HG03342 (cell line): ENCODE measurements around the gene FRMD6.
"Not testable (repeated sequence)": the region's sequence is repeated elsewhere in the genome, so short reads cannot be mapped to it uniquely, and the experiment has no call there.

ENCODE experiments used
- ATAC-seq: cut with Tn5 transposase; IDR thresholded peaks from one replicate; pipeline ENCODE4 v1.9.1; 2021; ENCODE audit warnings: mild to moderate bottlenecking, moderate library complexity; ENCODE audit not compliant: unreplicated experiment

FRMD6 gene

DNA sequence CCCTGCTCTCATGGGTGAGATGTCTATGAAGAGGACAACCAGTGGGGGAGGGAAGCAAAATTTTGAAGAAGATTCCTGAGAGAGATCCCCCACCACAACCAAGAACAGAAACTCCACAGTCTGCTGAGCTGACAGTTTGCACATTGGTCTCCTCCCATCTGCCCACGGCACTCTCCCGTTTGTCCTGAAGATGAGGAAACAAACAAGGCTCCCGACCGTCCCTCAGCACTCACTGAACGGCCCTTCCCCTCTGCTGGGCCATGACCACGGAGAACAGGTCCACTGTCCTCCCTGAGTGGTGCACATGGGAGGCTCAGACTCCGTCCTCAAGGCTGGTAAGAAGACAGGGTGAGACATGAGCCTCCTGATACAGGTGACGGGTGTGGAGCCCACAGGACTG is 114.9 kb downstream of the FRMD6 start:
- ATAC-seq = not testable (repeated sequence)

DNA sequence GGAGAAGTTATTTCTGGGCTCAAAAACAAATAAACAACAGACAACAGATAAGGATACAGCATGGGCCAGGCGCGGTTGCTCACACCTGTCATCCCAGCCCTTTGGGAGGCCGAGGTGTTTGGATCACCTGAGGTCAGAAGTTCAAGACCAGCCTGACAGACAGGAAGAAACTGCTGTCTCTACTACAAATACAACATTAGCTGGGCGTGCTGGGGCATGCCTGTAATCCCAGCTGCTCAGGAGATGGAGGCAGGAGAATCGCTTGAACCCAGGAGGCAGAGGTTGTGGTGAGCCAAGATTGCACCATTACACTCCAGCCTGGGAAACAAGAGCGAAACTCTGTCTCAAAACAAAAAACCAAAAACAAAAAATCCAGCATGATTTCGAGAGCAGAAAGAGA is 117.6 kb downstream of the FRMD6 start:
- ATAC-seq = not testable (repeated sequence)

DNA sequence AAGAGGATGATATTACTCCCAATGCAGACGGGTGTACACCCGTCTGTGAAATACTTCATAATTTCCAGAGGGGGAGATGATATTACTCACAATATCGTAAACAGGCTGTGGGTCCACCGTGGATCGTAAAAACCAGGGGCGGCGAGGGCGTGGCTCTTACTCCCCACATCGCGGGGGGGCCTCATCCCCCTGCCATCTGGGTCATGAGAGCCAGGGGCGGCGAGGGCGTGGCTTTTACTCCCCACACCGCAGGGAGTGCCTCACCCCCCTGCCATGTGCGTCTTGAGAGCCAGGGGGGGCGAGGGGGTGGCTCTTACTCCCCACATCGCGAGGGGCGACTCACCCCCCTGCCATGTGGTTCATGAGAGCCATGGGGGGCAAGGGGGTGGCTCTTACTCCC is 122.5 kb downstream of the FRMD6 start:
- ATAC-seq = no peak

DNA sequence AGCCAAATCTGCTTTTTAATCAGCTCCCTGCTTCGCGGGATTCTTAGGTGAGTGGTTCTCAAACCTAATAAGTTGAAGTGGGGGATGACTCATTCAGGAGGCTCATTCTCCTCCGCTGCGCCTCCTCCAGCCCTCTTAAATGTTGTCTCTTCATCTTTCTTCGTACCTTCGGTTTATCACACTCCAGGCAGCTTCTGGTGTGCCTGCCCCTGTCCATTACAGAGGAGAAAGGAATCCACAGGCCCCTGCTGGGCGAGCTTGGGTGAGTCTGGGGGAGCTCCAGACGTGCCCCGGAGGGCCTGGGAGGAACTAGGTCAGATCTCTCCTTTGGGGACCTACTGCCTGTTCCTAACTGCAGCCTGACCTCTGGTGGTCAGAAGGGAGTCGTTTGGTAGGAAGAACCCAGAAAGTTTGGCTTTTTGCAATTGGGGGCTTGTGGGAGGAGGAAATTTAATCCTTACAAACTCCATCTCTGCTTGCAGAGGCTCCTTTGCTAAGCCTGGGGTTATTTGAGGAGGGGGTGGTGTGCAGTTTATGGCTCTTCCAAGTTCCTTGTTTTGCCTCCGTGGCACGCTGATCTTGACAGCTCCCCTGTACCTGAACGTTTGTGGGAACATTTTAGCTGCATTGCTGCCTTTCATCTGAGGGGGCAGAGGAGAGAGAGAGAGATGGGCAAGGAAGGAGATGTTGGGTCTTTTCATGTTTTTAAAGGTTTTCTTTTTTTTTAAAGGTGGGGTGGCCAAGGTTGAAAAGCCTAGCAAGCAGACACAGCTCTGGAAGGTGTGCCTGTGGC is 124.6 kb downstream of the FRMD6 start:
- ATAC-seq = no peak

DNA sequence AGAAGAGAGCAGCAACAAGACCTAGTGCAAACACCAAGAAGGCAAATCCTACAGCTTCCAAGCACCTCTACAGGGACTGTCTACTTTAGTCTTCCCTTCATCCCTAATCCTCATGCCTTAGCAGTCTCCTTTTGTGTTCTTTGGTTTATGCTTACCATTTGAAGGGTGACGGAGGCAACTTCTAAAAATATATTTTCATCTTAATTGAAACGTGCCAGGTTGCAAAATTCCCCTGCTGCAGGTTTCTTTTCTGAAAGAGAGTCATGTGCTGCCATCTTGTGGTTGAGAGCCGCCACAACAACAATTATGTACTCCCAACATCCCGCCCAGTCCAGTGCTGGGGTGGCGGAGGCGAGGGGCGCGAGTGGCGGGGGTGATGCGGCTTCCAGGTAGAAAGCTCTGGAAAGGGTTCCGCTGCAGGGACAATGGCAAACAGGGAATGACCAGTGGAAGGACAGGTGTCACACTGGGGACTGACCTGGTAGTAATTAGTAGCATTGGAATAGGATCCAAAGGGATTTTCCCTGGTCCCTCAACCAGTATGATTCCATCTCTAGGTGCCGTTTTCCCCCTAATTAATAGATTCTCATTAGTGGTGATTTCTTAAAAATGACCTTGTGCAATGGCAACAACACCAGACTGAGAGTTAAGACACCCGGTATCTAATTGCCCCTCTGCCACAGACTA is 128.4 kb downstream of the FRMD6 start:
- ATAC-seq = no peak
